Uterus (tissue), 4 donors: ENCODE results near the gene DNAJC7. TPM values are rescaled to one million over a fixed set of nuclear protein-coding genes. Genes with fewer than 3 reads are reported as not detected.
A peak's percentile ranks its signal among the peaks of the same experiment; 100 is the strongest.

Experiments
- DNase-seq, 2 donors: peaks; one replicate each; pipeline ENCODE4 v3.0.0-alpha.2; 2019 to 2020
- H3K27ac ChIP-seq, 2 donors: fragments of 200-600 bp; sonication (generic); 1 replicate in 1 of 2; 2 replicates in 1 of 2; pipeline ENCODE4 v1.5.1; 2016 to 2018
- H3K27me3 ChIP-seq, 2 donors: fragments of 200-600 bp; sonication (generic); one replicate each; pipeline ENCODE4 v1.5.1; 2018 to 2019; ENCODE audit warnings: control low read depth in 1 of 2
- H3K36me3 ChIP-seq, 2 donors: fragments of 200-600 bp; sonication (generic); one replicate each; pipeline ENCODE4 v1.5.1; 2019; ENCODE audit warnings: control low read depth in 1 of 2
- H3K4me1 ChIP-seq, 2 donors: fragments of 200-600 bp; sonication (generic); one replicate each; pipeline ENCODE4 v1.5.1; 2018 to 2019; ENCODE audit warnings: control low read depth in 1 of 2
- H3K4me3 ChIP-seq, 2 donors: fragments of 200-600 bp; sonication (generic); 1 replicate in 1 of 2; 2 replicates in 1 of 2; pipeline ENCODE4 v1.5.1; 2018 to 2019; ENCODE audit warnings: mild to moderate bottlenecking in 1 of 2
- H3K9me3 ChIP-seq, 2 donors: fragments of 200-600 bp; sonication (generic); one replicate each; pipeline ENCODE4 v1.5.1; 2019; ENCODE audit warnings: control low read depth in 1 of 2
- POLR2A ChIP-seq, 2 donors: fragments of 450-650 bp; IDR thresholded peaks; one replicate each; pipeline ENCODE4 v1.6.1; 2016; ENCODE audit warnings: antibody characterized with exemption in 2 of 2, mild to moderate bottlenecking in 1 of 2, moderate library complexity in 1 of 2
- intact Hi-C: fragments of 100-400 bp; cut with DNase I; formaldehyde crosslinking; loops from one replicate; pipeline ENCODE4 v1.15.1; 2023; ENCODE audit warnings: low total_unique reads
- total RNA-seq, 4 donors: library from RNA; depleted of rRNA in 3 of 4; stranded (reverse); fragments of >200 nt in 3 of 4; gene quantifications; one replicate each; pipeline versions ENCODE4 v1.1.0 to v1.2.4, GENCODE V29; 2014 to 2023
- TF ChIP-seq, protein P1 (sequence below), 4 experiments: fragments of 200-600 bp in 2 of 4; fragments of 450-650 bp in 2 of 4; sonication (generic) in 2 of 4; IDR thresholded peaks; one replicate each; pipeline ENCODE4 v1.5.1; 2016 to 2019; ENCODE audit warnings: antibody characterized with exemption in 4 of 4, mild to moderate bottlenecking in 2 of 4, moderate library complexity in 1 of 4
- donor health status: DM: yes; HTN: yes; CAD: no.

The DNAJC7 gene
- total RNA-seq, 4 donors from 2014 or later = 25.1 to 107 (median 53.1) TPM

DNA sequence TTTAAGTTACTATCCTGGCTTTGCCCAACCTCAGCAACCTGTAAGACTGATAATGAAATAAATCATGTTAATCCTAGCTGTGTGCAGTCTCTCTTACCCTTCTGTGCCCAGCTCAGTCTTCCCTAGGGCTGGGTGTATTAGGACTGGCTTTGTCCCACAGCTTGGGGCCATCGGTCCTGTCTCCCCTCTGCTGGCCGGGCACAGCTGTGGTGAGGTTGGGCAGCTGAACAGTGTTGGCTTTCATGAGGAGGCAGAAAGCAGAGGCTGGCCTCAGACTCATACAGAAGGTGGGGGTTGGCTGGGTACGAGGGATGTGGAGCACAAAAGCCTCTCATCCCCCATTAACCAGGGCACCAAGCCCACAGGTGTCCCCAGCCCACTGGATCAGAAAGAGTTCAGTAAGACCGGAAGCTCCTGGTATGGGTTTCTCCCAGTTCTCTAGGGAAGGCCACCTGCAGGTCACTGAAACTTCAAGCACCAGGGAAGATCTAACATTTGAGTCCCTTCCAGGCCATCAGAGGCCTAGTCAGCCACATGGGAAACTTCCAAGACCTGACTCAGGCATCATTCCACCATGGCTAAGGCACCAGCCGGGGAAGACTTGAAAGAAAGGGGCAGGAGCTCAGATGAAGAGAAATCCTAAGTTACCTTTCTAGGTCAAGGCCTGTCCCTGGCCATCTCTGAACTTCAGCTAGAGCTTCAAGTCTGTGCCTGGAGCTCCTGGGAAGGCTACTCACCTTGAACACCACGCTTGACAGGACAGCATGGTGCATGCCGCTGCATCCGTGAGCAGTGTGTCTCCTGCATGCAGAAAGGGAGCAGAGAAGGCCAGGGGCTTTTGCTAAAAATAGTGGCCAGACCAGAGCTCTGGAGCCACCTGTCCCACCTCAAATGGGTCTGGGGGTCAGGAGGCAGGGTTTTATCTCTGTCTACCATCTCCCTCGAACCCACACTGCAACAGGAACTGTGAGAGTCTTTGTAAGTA lies 41.8 kb downstream of the DNAJC7 start:
- no peaks in the 10 kb centered on the region for H3K36me3 ChIP-seq
- DNase-seq = no peak
- H3K27me3 ChIP-seq = no peaks in the 10 kb centered on the region
- intact Hi-C loops = no loop called here
- no peak for TF ChIP-seq POLR2A (IDR thresholded peaks at IDR 0.05)
- peak overlapping the region; percentile 60 to 61 for H3K27ac ChIP-seq
- H3K4me3 ChIP-seq = no peak overlapping the region
- no peaks in the 10 kb centered on the region for H3K4me1 ChIP-seq
- H3K9me3 ChIP-seq = no peaks in the 10 kb centered on the region

DNA sequence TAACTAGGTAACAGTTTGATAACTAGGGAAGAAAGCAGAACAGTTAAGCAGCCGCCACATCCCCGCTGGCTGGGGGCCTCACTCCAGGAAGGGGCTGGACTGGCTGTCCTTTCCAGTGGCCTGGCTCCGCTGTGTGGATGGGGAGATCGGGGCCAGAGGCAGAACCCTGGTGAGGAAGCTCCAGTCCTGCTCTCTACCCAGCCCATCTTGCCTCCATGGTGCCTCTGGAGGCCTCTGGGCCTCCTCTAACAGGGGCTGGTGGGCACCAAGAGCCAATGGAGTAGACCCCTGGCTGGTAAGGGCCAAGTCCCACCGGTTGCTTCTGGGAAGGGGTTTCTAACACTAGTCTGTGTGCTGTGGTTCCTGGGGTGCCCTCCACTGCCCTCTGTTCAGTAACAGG lies 42.6 kb downstream of the DNAJC7 start:
- no peaks in the 10 kb centered on the region for H3K27me3 ChIP-seq
- no peaks in the 10 kb centered on the region for H3K9me3 ChIP-seq
- H3K4me1 ChIP-seq = no peaks in the 10 kb centered on the region
- no peak overlapping the region for H3K4me3 ChIP-seq
- no peaks in the 10 kb centered on the region for H3K36me3 ChIP-seq
- TF ChIP-seq, protein P1, sequence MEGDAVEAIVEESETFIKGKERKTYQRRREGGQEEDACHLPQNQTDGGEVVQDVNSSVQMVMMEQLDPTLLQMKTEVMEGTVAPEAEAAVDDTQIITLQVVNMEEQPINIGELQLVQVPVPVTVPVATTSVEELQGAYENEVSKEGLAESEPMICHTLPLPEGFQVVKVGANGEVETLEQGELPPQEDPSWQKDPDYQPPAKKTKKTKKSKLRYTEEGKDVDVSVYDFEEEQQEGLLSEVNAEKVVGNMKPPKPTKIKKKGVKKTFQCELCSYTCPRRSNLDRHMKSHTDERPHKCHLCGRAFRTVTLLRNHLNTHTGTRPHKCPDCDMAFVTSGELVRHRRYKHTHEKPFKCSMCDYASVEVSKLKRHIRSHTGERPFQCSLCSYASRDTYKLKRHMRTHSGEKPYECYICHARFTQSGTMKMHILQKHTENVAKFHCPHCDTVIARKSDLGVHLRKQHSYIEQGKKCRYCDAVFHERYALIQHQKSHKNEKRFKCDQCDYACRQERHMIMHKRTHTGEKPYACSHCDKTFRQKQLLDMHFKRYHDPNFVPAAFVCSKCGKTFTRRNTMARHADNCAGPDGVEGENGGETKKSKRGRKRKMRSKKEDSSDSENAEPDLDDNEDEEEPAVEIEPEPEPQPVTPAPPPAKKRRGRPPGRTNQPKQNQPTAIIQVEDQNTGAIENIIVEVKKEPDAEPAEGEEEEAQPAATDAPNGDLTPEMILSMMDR (IDR thresholded peaks at IDR 0.05) = no peak
- no peak for TF ChIP-seq POLR2A (IDR thresholded peaks at IDR 0.05)
- DNase-seq = no peak
- no peak overlapping the region for H3K27ac ChIP-seq
- intact Hi-C loops = no loop called here

DNA sequence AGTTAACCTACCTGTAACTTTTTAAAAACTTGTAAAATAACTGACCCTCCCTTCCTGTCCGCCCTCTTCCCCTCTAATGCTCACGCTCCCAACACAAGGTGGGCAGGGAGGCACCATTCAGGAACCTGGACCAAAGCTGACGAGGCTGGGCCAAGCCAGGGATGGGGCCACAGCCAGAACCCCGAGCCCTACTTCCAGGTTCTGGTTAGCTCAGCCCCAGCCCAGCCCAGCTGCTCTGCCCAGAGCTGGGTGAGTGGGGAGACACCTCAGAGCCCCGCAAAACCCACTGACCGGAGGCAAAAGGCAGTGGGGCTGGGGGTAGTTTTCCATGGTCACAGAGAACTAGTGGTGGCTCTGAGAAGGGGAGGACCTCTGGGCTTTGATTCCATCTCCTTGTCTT lies 43.2 kb downstream of the DNAJC7 start:
- DNase-seq = no peak
- Histone ChIP-seq H3K36me3 (no peaks in the 10 kb centered on the region), H3K27me3 (no peaks in the 10 kb centered on the region), H3K4me3 (no peak overlapping the region), H3K4me1 (no peaks in the 10 kb centered on the region), H3K27ac (no peak overlapping the region), H3K9me3 (no peaks in the 10 kb centered on the region)
- TF ChIP-seq, protein P1 (IDR thresholded peaks at IDR 0.05) = no peak
- no peak for TF ChIP-seq POLR2A (IDR thresholded peaks at IDR 0.05)
- intact Hi-C loops = no loop called here

DNA sequence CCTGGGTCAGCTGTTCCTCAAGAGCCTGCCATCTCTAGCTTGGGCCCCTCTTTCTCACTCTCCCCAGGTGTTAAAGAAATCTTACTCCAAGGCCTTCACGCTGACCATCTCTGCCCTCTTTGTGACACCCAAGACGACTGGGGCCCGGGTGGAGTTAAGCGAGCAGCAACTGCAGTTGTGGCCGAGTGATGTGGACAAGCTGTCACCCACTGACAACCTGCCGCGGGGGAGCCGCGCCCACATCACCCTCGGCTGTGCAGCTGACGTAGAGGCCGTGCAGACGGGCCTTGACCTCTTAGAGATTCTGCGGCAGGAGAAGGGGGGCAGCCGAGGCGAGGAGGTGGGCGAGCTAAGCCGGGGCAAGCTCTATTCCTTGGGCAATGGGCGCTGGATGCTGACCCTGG lies 43.8 kb downstream of the DNAJC7 start:
- Histone ChIP-seq H3K4me1 (no peaks in the 10 kb centered on the region), H3K27ac (peak overlapping the region; percentile 34 to 43), H3K4me3 (no peak overlapping the region), H3K27me3 (no peaks in the 10 kb centered on the region), H3K9me3 (no peaks in the 10 kb centered on the region), H3K36me3 (no peaks in the 10 kb centered on the region)
- TF ChIP-seq, protein P1 (IDR thresholded peaks at IDR 0.05) = no peak
- no peak for TF ChIP-seq POLR2A (IDR thresholded peaks at IDR 0.05)
- DNase-seq = no peak
- intact Hi-C loops = no loop called here

DNA sequence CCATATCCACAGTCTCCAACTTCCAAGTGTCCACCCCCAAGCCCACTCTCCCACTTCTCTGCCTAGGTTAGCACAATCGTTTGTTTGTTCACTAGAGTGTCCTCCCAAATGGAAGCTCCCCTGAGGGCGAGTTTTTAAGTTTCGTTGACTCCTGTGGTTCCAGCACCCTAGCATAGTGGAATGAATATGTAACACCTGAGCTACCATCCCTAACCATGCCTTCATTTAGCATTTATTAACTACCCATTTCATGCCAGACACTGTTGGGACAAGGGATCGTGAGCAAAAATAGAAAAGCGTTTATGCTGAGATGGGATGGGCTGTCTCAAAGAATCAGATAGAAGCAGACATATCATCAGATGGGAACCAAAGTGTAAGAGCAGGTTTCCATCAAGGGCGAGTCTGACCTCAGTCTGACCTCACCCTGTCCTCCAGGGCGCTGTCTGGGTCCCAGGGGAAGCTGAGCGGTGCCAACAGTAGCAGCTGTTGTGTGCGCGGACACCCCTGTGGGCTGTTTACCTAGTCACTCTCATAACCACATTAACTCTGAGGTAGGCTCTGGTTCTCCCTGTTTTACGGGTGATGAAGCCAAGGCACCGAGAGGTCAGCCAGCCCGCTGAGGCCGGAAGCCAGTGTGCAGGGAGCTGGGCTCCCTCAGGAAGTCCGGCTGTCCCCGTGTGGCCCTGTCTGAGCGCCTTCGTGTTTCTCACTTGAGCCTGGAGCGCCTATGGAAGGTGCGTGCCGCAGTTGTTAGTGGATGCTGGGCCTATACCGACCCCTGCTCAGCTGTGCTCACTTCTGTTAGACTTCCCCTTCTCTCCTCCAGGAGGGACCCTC lies 44.5 kb downstream of the DNAJC7 start:
- no peaks in the 10 kb centered on the region for H3K36me3 ChIP-seq
- intact Hi-C loops = no loop called here
- no peak for DNase-seq
- no peaks in the 10 kb centered on the region for H3K27me3 ChIP-seq
- H3K4me1 ChIP-seq = no peaks in the 10 kb centered on the region
- no peak overlapping the region for H3K4me3 ChIP-seq
- TF ChIP-seq, protein P1 (IDR thresholded peaks at IDR 0.05) = no peak
- TF ChIP-seq POLR2A (IDR thresholded peaks at IDR 0.05) = no peak
- H3K27ac ChIP-seq = peak overlapping the region; percentile 34 to 43
- no peaks in the 10 kb centered on the region for H3K9me3 ChIP-seq
